Measurements from ENCODE around the gene CFAP97.
A peak's percentile ranks its signal among the peaks of the same experiment; 100 is the strongest.

The CFAP97 gene

DNA sequence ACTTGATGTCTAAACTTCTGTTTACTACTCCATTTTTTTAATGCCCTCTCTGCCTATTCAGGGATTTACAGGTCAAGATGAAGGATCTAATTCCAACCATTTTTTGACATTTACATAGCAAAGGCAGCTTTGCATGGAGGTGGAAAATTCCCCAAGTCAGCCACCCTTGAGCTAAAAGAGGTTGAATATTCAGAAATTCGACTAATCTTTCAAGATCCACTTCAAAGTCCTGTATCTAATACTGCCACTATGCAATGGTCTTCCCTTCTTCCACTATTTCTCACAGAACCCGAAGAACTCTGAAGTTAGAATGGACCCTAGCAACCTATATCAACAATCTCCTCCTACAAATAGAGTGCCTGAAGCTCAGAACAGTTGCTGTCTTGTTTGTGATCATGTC is 21.6 kb downstream of the CFAP97 start:
- Histone ChIP-seq H3K4me1 (ENCODE audit: control insufficient read depth, insufficient read depth, low read length) (no peaks in the 10 kb centered on the region), H3K27me3 (ENCODE audit: control insufficient read depth, insufficient read depth, low read length, poor library complexity, severe bottlenecking) (no peaks in the 10 kb centered on the region), H3K9me3 (ENCODE audit: control insufficient read depth, low read length) (no peaks in the 10 kb centered on the region), H3K4me3 (ENCODE audit: insufficient read depth, low read depth, low read length) (no peak overlapping the region), H3K36me3 (ENCODE audit: control insufficient read depth, insufficient read depth, low read length) (peaks cover 3% of the 10 kb centered on the region), H3K27ac (ENCODE audit: insufficient read depth, low read depth, low read length, poor library complexity, severe bottlenecking) (no peak overlapping the region)
- WGBS, 2 experiments = 50 to 68% methylated on average over 2 of the region's 2 CpGs

- H3K9me3 ChIP-seq (ENCODE audit: control insufficient read depth, low read length) = no peaks in the 10 kb centered on the region
- H3K36me3 ChIP-seq (ENCODE audit: control insufficient read depth, insufficient read depth, low read length) = peaks cover 3% of the 10 kb centered on the region
- 87 to 94% methylated on average over 3 of the region's 3 CpGs for WGBS, 2 experiments
- H3K4me3 ChIP-seq (ENCODE audit: insufficient read depth, low read depth, low read length) = no peak overlapping the region
- no peaks in the 10 kb centered on the region for H3K27me3 ChIP-seq (ENCODE audit: control insufficient read depth, insufficient read depth, low read length, poor library complexity, severe bottlenecking)
- no peaks in the 10 kb centered on the region for H3K4me1 ChIP-seq (ENCODE audit: control insufficient read depth, insufficient read depth, low read length)
- H3K27ac ChIP-seq (ENCODE audit: insufficient read depth, low read depth, low read length, poor library complexity, severe bottlenecking) = no peak overlapping the region
These were observed 24.3 kb downstream of the CFAP97 start for GRCh38 chr4:185179488-185179887.

DNA sequence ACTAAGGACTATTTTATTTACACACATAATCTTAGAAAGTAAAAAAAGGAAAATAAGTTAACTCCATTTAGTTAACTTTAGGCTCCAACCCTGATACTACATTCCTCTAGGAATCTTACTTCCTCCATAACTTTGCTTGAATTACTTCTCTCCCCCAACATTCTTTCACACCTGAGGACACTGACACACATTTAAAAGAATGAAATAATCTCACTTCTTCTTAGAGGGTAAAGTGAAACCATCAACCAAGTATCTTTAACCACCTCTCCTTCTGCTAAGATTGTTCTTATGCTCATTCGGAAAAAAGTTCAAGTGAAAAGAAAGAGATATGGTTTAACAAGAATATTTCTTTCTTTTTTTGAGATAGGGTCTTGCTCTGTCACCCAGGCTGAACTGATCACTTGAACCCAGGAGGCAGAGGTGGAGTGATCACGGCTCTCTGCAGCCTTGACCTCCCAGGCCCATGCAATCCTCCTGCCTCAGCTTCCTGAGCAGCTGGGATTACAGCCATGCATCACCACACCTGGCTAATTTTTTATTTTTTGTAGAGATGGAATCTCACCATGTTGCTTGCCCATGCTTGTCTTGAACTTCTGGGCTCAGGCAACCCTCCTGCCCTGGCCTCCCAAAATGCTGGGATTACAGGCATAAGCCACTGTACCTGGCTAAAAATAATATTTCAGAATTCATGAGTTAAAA is 32.3 kb downstream of the CFAP97 start:
- Histone ChIP-seq H3K36me3 (ENCODE audit: control insufficient read depth, insufficient read depth, low read length) (peaks cover 10% of the 10 kb centered on the region), H3K27ac (ENCODE audit: insufficient read depth, low read depth, low read length, poor library complexity, severe bottlenecking) (no peak overlapping the region), H3K4me3 (ENCODE audit: insufficient read depth, low read depth, low read length) (no peak overlapping the region), H3K4me1 (ENCODE audit: control insufficient read depth, insufficient read depth, low read length) (no peaks in the 10 kb centered on the region), H3K9me3 (ENCODE audit: control insufficient read depth, low read length) (no peaks in the 10 kb centered on the region), H3K27me3 (ENCODE audit: control insufficient read depth, insufficient read depth, low read length, poor library complexity, severe bottlenecking) (no peaks in the 10 kb centered on the region)
- WGBS, 2 experiments = 91 to 96% methylated on average over 2 of the region's 2 CpGs

DNA sequence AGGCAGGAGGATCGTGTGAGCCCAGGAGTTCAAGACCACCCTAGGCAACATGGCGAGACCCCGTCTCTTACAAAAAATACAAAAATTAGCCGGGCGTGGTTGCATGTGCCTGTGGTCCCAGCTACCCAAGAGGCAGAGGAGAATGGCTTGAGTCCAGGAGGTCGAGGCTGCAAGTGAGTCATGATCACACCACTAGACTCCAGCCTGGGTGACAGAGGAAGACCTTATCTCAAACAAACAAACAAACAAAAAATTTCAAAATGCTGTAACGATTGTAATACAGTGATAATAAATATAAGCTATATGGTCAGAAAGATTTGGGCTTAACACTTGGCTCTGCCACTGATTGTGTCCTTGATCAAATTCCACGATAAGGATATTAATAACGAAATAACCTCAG is 36.6 kb downstream of the CFAP97 start:
- Histone ChIP-seq H3K27me3 (ENCODE audit: control insufficient read depth, insufficient read depth, low read length, poor library complexity, severe bottlenecking) (no peaks in the 10 kb centered on the region), H3K9me3 (ENCODE audit: control insufficient read depth, low read length) (no peaks in the 10 kb centered on the region), H3K27ac (ENCODE audit: insufficient read depth, low read depth, low read length, poor library complexity, severe bottlenecking) (no peak overlapping the region), H3K36me3 (ENCODE audit: control insufficient read depth, insufficient read depth, low read length) (peaks cover 13% of the 10 kb centered on the region), H3K4me3 (ENCODE audit: insufficient read depth, low read depth, low read length) (no peak overlapping the region), H3K4me1 (ENCODE audit: control insufficient read depth, insufficient read depth, low read length) (no peaks in the 10 kb centered on the region)
- WGBS, 2 experiments = 91 to 92% methylated on average over 9 of the region's 9 CpGs

GRCh38 chr4:185165605-185166063 is 38.2 kb downstream of the CFAP97 start:
- Histone ChIP-seq H3K9me3 (ENCODE audit: control insufficient read depth, low read length) (no peaks in the 10 kb centered on the region), H3K4me3 (ENCODE audit: insufficient read depth, low read depth, low read length) (no peak overlapping the region), H3K27me3 (ENCODE audit: control insufficient read depth, insufficient read depth, low read length, poor library complexity, severe bottlenecking) (no peaks in the 10 kb centered on the region), H3K36me3 (ENCODE audit: control insufficient read depth, insufficient read depth, low read length) (peaks cover 13% of the 10 kb centered on the region), H3K4me1 (ENCODE audit: control insufficient read depth, insufficient read depth, low read length) (no peaks in the 10 kb centered on the region), H3K27ac (ENCODE audit: insufficient read depth, low read depth, low read length, poor library complexity, severe bottlenecking) (no peak overlapping the region)
- WGBS, 2 experiments = 91 to 95% methylated on average over 2 of the region's 2 CpGs

GRCh38 chr4:185151296-185151695 is 52.5 kb downstream of the CFAP97 start:
- no peak overlapping the region for H3K27ac ChIP-seq (ENCODE audit: insufficient read depth, low read depth, low read length, poor library complexity, severe bottlenecking)
- no peaks in the 10 kb centered on the region for H3K36me3 ChIP-seq (ENCODE audit: control insufficient read depth, insufficient read depth, low read length)
- WGBS, 2 experiments = no CpG with 5 or more reads among the region's 1 CpG
- H3K4me1 ChIP-seq (ENCODE audit: control insufficient read depth, insufficient read depth, low read length) = no peaks in the 10 kb centered on the region
- no peak overlapping the region for H3K4me3 ChIP-seq (ENCODE audit: insufficient read depth, low read depth, low read length)
- no peaks in the 10 kb centered on the region for H3K27me3 ChIP-seq (ENCODE audit: control insufficient read depth, insufficient read depth, low read length, poor library complexity, severe bottlenecking)
- no peaks in the 10 kb centered on the region for H3K9me3 ChIP-seq (ENCODE audit: control insufficient read depth, low read length)

GRCh38 chr4:185149392-185149791 is 54.4 kb downstream of the CFAP97 start:
- no peaks in the 10 kb centered on the region for H3K36me3 ChIP-seq (ENCODE audit: control insufficient read depth, insufficient read depth, low read length)
- no peak overlapping the region for H3K27ac ChIP-seq (ENCODE audit: insufficient read depth, low read depth, low read length, poor library complexity, severe bottlenecking)
- no peak overlapping the region for H3K4me3 ChIP-seq (ENCODE audit: insufficient read depth, low read depth, low read length)
- no peaks in the 10 kb centered on the region for H3K27me3 ChIP-seq (ENCODE audit: control insufficient read depth, insufficient read depth, low read length, poor library complexity, severe bottlenecking)
- no peaks in the 10 kb centered on the region for H3K9me3 ChIP-seq (ENCODE audit: control insufficient read depth, low read length)
- 93 to 95% methylated on average over 12 of the region's 12 CpGs for WGBS, 2 experiments
- H3K4me1 ChIP-seq (ENCODE audit: control insufficient read depth, insufficient read depth, low read length) = peaks cover 7% of the 10 kb centered on the region

DNA sequence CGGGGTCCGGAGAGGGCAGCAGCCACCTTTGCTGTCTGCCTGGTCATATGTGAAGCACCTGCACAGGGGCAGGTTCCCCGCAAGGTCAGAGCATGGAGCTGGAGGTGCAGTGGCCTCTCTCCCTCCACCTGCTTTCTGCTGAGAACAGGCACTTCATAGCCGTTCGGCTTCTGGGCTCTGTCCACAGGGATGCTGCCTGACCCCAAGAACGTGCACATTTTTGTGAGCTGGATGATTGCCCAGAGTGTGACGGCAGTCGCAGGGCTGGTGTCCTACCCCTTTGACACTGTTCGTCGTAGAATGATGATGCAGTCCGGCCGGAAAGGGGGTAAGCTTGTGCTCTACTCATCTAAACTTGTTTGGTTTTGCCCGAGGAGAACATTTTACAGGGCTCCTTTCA is 58.2 kb downstream of the CFAP97 start:
- Histone ChIP-seq H3K9me3 (ENCODE audit: control insufficient read depth, low read length) (no peaks in the 10 kb centered on the region), H3K4me1 (ENCODE audit: control insufficient read depth, insufficient read depth, low read length) (peaks cover 19% of the 10 kb centered on the region), H3K27ac (ENCODE audit: insufficient read depth, low read depth, low read length, poor library complexity, severe bottlenecking) (no peak overlapping the region), H3K27me3 (ENCODE audit: control insufficient read depth, insufficient read depth, low read length, poor library complexity, severe bottlenecking) (peaks cover 3% of the 10 kb centered on the region), H3K4me3 (ENCODE audit: insufficient read depth, low read depth, low read length) (no peak overlapping the region), H3K36me3 (ENCODE audit: control insufficient read depth, insufficient read depth, low read length) (no peaks in the 10 kb centered on the region)
- 96 to 97% methylated on average over 13 of the region's 13 CpGs for WGBS, 2 experiments

GRCh38 chr4:185144601-185145240 is 59.1 kb downstream of the CFAP97 start:
- WGBS, 2 experiments = 91 to 92% methylated on average over 16 of the region's 16 CpGs
- Histone ChIP-seq H3K4me3 (ENCODE audit: insufficient read depth, low read depth, low read length) (no peak overlapping the region), H3K9me3 (ENCODE audit: control insufficient read depth, low read length) (no peaks in the 10 kb centered on the region), H3K27ac (ENCODE audit: insufficient read depth, low read depth, low read length, poor library complexity, severe bottlenecking) (no peak overlapping the region), H3K36me3 (ENCODE audit: control insufficient read depth, insufficient read depth, low read length) (no peaks in the 10 kb centered on the region), H3K27me3 (ENCODE audit: control insufficient read depth, insufficient read depth, low read length, poor library complexity, severe bottlenecking) (peaks cover 3% of the 10 kb centered on the region), H3K4me1 (ENCODE audit: control insufficient read depth, insufficient read depth, low read length) (peaks cover 19% of the 10 kb centered on the region)

DNA sequence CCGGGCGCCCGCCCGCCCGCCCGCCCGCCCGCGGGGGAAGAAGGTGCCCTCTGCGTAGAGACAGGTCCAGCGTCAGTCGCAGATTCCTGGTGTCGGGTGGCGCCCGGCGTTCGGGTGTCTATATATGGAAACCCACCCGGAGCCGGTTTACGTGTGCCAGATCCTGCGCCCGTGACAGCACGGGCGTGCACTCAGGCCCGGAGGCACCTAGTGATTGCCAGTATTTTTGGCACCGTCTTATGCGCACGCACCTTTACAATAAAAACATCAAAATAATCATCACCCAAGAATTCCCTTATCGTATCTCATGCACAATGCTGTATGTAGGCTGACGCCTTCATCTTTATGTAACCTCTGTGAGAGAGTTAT is 60.2 kb downstream of the CFAP97 start:
- H3K27me3 ChIP-seq (ENCODE audit: control insufficient read depth, insufficient read depth, low read length, poor library complexity, severe bottlenecking) = peaks cover 3% of the 10 kb centered on the region
- H3K9me3 ChIP-seq (ENCODE audit: control insufficient read depth, low read length) = no peaks in the 10 kb centered on the region
- peak overlapping the region; percentile 74 for H3K4me3 ChIP-seq (ENCODE audit: insufficient read depth, low read depth, low read length)
- no peaks in the 10 kb centered on the region for H3K36me3 ChIP-seq (ENCODE audit: control insufficient read depth, insufficient read depth, low read length)
- peaks cover 19% of the 10 kb centered on the region for H3K4me1 ChIP-seq (ENCODE audit: control insufficient read depth, insufficient read depth, low read length)
- no peak overlapping the region for H3K27ac ChIP-seq (ENCODE audit: insufficient read depth, low read depth, low read length, poor library complexity, severe bottlenecking)
- WGBS, 2 experiments = 2 to 3% methylated on average over 30 of the region's 30 CpGs

Data from ectodermal cell (in vitro differentiated cells).